ENCODE data around the gene NEK11. TPM values are rescaled to one million over a fixed set of nuclear protein-coding genes. Genes with fewer than 3 reads are reported as not detected.

Gene NEK11
- total RNA-seq, 1 donor from 2014 or later, result 6.2 TPM

- Mint-ChIP-seq H3K9me3 (ENCODE audit: unreplicated experiment) (no peaks in the 10 kb centered on the region), H3K27me3 (ENCODE audit: unreplicated experiment) (no peaks in the 10 kb centered on the region), H3K27ac (ENCODE audit: unreplicated experiment) (no peak overlapping the region), H3K4me3 (ENCODE audit: unreplicated experiment) (no peak overlapping the region), H3K4me1 (ENCODE audit: unreplicated experiment) (peaks cover 6% of the 10 kb centered on the region), H3K36me3 (ENCODE audit: unreplicated experiment) (no peaks in the 10 kb centered on the region)
- TF ChIP-seq, protein P1, sequence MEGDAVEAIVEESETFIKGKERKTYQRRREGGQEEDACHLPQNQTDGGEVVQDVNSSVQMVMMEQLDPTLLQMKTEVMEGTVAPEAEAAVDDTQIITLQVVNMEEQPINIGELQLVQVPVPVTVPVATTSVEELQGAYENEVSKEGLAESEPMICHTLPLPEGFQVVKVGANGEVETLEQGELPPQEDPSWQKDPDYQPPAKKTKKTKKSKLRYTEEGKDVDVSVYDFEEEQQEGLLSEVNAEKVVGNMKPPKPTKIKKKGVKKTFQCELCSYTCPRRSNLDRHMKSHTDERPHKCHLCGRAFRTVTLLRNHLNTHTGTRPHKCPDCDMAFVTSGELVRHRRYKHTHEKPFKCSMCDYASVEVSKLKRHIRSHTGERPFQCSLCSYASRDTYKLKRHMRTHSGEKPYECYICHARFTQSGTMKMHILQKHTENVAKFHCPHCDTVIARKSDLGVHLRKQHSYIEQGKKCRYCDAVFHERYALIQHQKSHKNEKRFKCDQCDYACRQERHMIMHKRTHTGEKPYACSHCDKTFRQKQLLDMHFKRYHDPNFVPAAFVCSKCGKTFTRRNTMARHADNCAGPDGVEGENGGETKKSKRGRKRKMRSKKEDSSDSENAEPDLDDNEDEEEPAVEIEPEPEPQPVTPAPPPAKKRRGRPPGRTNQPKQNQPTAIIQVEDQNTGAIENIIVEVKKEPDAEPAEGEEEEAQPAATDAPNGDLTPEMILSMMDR (IDR thresholded peaks at IDR 0.05), result no peak
- DNase-seq (ENCODE audit: extremely low spot score, unreplicated experiment), result no peak
Measured at GRCh38 chr3:131277836-131278497, 251.3 kb downstream of the NEK11 start.

DNA sequence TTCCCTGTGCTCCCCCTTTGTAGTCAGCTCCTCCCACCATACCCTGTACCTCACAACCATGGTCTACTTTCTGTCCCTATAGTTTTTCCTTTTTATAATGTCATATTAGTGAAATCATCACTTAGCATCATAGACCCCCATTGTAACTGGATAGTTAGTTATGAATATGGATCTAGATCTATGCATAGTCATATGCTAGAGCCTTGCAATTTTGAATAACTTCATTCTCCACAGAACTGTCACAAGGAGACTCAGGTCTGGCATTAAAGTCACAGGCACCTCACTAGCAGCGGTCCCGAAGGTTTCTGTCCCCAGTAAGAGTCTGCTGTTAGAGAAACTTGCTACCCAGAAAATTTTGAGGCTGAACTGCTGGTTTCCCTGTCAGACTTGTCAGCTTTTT, 252.9 kb downstream of the NEK11 start:
- TF ChIP-seq, protein P1 (IDR thresholded peaks at IDR 0.05), result no peak
- H3K4me1 Mint-ChIP-seq (ENCODE audit: unreplicated experiment), result peaks cover 6% of the 10 kb centered on the region
- no peaks in the 10 kb centered on the region for H3K36me3 Mint-ChIP-seq (ENCODE audit: unreplicated experiment)
- DNase-seq (ENCODE audit: extremely low spot score, unreplicated experiment), result no peak
- no peak overlapping the region for H3K4me3 Mint-ChIP-seq (ENCODE audit: unreplicated experiment)
- no peaks in the 10 kb centered on the region for H3K9me3 Mint-ChIP-seq (ENCODE audit: unreplicated experiment)
- no peaks in the 10 kb centered on the region for H3K27me3 Mint-ChIP-seq (ENCODE audit: unreplicated experiment)
- H3K27ac Mint-ChIP-seq (ENCODE audit: unreplicated experiment), result no peak overlapping the region

- H3K9me3 Mint-ChIP-seq (ENCODE audit: unreplicated experiment), result no peaks in the 10 kb centered on the region
- H3K4me3 Mint-ChIP-seq (ENCODE audit: unreplicated experiment), result no peak overlapping the region
- no peaks in the 10 kb centered on the region for H3K36me3 Mint-ChIP-seq (ENCODE audit: unreplicated experiment)
- TF ChIP-seq, protein P1 (IDR thresholded peaks at IDR 0.05), result no peak
- DNase-seq (ENCODE audit: extremely low spot score, unreplicated experiment), result no peak
- H3K27me3 Mint-ChIP-seq (ENCODE audit: unreplicated experiment), result no peaks in the 10 kb centered on the region
- H3K27ac Mint-ChIP-seq (ENCODE audit: unreplicated experiment), result no peak overlapping the region
- peaks cover 6% of the 10 kb centered on the region for H3K4me1 Mint-ChIP-seq (ENCODE audit: unreplicated experiment)
Measured at GRCh38 chr3:131282379-131282778, 255.7 kb downstream of the NEK11 start.

DNA sequence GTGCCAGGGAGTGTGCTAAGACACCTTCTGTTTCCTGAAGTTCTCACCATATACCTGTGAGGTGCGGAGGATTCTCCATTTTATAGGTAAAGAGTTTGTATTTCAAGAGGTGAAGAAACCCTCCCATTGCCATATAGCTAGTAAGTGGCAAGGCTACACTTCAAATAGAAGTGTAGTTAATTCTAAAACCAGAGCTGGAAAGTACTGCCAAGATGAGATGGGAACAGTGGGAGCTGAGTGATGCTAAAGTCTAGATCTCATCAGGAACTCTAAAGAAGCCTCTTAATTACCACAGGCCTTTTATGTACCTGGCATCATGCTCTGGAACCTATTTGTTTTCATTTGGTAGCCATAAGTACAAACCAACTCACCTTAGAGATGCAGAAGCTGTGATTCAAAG, 256.3 kb downstream of the NEK11 start:
- H3K36me3 Mint-ChIP-seq (ENCODE audit: unreplicated experiment), result no peaks in the 10 kb centered on the region
- no peak overlapping the region for H3K4me3 Mint-ChIP-seq (ENCODE audit: unreplicated experiment)
- no peaks in the 10 kb centered on the region for H3K9me3 Mint-ChIP-seq (ENCODE audit: unreplicated experiment)
- no peak for DNase-seq (ENCODE audit: extremely low spot score, unreplicated experiment)
- H3K27me3 Mint-ChIP-seq (ENCODE audit: unreplicated experiment), result no peaks in the 10 kb centered on the region
- H3K4me1 Mint-ChIP-seq (ENCODE audit: unreplicated experiment), result peaks cover 5% of the 10 kb centered on the region
- no peak overlapping the region for H3K27ac Mint-ChIP-seq (ENCODE audit: unreplicated experiment)
- TF ChIP-seq, protein P1 (IDR thresholded peaks at IDR 0.05), result no peak

- no peak for DNase-seq (ENCODE audit: extremely low spot score, unreplicated experiment)
- H3K27ac Mint-ChIP-seq (ENCODE audit: unreplicated experiment), result no peak overlapping the region
Measured at GRCh38 chr3:131283862-131284261, 257.2 kb downstream of the NEK11 start.

More at GRCh38 chr3:131283862-131284261, 257.2 kb downstream of the NEK11 start:
- Mint-ChIP-seq H3K4me3 (ENCODE audit: unreplicated experiment) (no peak overlapping the region), H3K9me3 (ENCODE audit: unreplicated experiment) (no peaks in the 10 kb centered on the region), H3K27me3 (ENCODE audit: unreplicated experiment) (no peaks in the 10 kb centered on the region), H3K4me1 (ENCODE audit: unreplicated experiment) (no peaks in the 10 kb centered on the region), H3K36me3 (ENCODE audit: unreplicated experiment) (no peaks in the 10 kb centered on the region)
- TF ChIP-seq, protein P1 (IDR thresholded peaks at IDR 0.05), result no peak

Measured in osteocyte (in vitro differentiated cells).